Caco-2 (cell line): ENCODE results near the gene PNLIPRP2. TPM values are rescaled to one million over a fixed set of nuclear protein-coding genes. Genes with fewer than 3 reads are reported as not detected.

Experiments
- BruUV-seq: library from RNA; stranded (reverse); fragments of 400-500 nt; replicated peaks from 2 replicates; lab custom pipeline; 2021; lab: Mats Ljungman, UMichigan
- CTCF ChIA-PET: fragments of 300-600 bp; sonication (Branson Sonifier 250); formaldehyde crosslinking; loops from one replicate; lab custom pipeline; 2022; ENCODE audit warnings: antibody characterized with exemption; lab: Charles Lee
- POLR2A ChIA-PET: fragments of 300-600 bp; sonication (Branson Sonifier 250); formaldehyde crosslinking; loops from one replicate; lab custom pipeline; 2022; ENCODE audit warnings: antibody characterized with exemption; lab: Charles Lee
- DNase-seq, 2 experiments: peaks; one replicate each; pipeline versions ENCODE4 v3.0.0 to v3.0.0-alpha.2; 2020 to 2022
- H3K27me3 ChIP-seq: replicated peaks from 2 replicates; pipeline ENCODE4 v1.6.0; 2011; ENCODE audit warnings: low read length; ENCODE audit not compliant: control insufficient read depth, insufficient read depth
- H3K36me3 ChIP-seq: 2 replicates; pipeline ENCODE4 v1.5.1; 2011; ENCODE audit warnings: low read length; ENCODE audit not compliant: control insufficient read depth, insufficient read depth
- H3K4me1 ChIP-seq: fragments of 250-450 bp; sonication (Bioruptor Pico); 2 replicates; pipeline ENCODE4 v1.5.1; 2020; ENCODE audit warnings: mild to moderate bottlenecking
- H3K4me3 ChIP-seq: 2 replicates; pipeline ENCODE4 v1.5.1; 2011; ENCODE audit warnings: low read depth, mild to moderate bottlenecking, control low read depth, low read length
- H3K9me3 ChIP-seq: fragments of 250-450 bp; sonication (Bioruptor Pico); 2 replicates; pipeline ENCODE4 v1.5.1; 2020; ENCODE audit warnings: mild to moderate bottlenecking, moderate library complexity
- H3K27ac Mint-ChIP-seq: one replicate; pipeline ENCODE4 v1.8.0; 2022; ENCODE audit warnings: mixed read lengths; ENCODE audit not compliant: unreplicated experiment
- H3K27me3 Mint-ChIP-seq: one replicate; pipeline ENCODE4 v1.8.0; 2022; ENCODE audit warnings: mixed read lengths; ENCODE audit not compliant: insufficient read depth, unreplicated experiment
- H3K36me3 Mint-ChIP-seq: one replicate; pipeline ENCODE4 v1.8.0; 2022; ENCODE audit warnings: mild to moderate bottlenecking, mixed read lengths; ENCODE audit not compliant: insufficient read depth, unreplicated experiment
- H3K4me1 Mint-ChIP-seq: one replicate; pipeline ENCODE4 v1.8.0; 2022; ENCODE audit warnings: low read depth, mixed read lengths; ENCODE audit not compliant: unreplicated experiment
- H3K4me3 Mint-ChIP-seq: one replicate; pipeline ENCODE4 v1.8.0; 2022; ENCODE audit warnings: mild to moderate bottlenecking, moderate library complexity, mixed read lengths; ENCODE audit not compliant: unreplicated experiment
- H3K9me3 Mint-ChIP-seq: one replicate; pipeline ENCODE4 v1.8.0; 2022; ENCODE audit warnings: mixed read lengths; ENCODE audit not compliant: unreplicated experiment
- intact Hi-C: fragments of 100-400 bp; cut with micrococcal nuclease; formaldehyde crosslinking; loops from one replicate; pipeline ENCODE4 v1.10.0; 2022; ENCODE audit not compliant: unreplicated experiment
- total RNA-seq: library from RNA; stranded (reverse); gene quantifications from 2 replicates; pipeline ENCODE4 v1.2.3, GENCODE V29; 2022
- TF ChIP-seq, protein P1 (sequence below), 2 experiments: fragments of 200-600 bp in 1 of 2; IDR thresholded peaks; 1 replicate in 1 of 2; 2 replicates in 1 of 2; pipeline versions ENCODE4 v1.5.1 to v1.8.0; 2011 to 2022; ENCODE audit warnings: antibody characterized with exemption in 1 of 2, control low read depth in 1 of 2, inconsistent platforms in 1 of 2, low read depth in 1 of 2, low read length in 1 of 2, mild to moderate bottlenecking in 1 of 2, moderate library complexity in 1 of 2; ENCODE audit not compliant: insufficient read depth in 1 of 2, severe bottlenecking in 1 of 2, unreplicated experiment in 1 of 2

Gene PNLIPRP2
- total RNA-seq, 1 experiment from 2014 or later, result 1.00 TPM

- ChIA-PET CTCF (no interaction called here), POLR2A (no interaction called here)
- no peaks in the 10 kb centered on the region for H3K9me3 ChIP-seq
- intact Hi-C loops, result no loop called here
- H3K4me3 ChIP-seq, result no peak overlapping the region
- no peaks in the 10 kb centered on the region for H3K36me3 Mint-ChIP-seq
- TF ChIP-seq, protein P1, sequence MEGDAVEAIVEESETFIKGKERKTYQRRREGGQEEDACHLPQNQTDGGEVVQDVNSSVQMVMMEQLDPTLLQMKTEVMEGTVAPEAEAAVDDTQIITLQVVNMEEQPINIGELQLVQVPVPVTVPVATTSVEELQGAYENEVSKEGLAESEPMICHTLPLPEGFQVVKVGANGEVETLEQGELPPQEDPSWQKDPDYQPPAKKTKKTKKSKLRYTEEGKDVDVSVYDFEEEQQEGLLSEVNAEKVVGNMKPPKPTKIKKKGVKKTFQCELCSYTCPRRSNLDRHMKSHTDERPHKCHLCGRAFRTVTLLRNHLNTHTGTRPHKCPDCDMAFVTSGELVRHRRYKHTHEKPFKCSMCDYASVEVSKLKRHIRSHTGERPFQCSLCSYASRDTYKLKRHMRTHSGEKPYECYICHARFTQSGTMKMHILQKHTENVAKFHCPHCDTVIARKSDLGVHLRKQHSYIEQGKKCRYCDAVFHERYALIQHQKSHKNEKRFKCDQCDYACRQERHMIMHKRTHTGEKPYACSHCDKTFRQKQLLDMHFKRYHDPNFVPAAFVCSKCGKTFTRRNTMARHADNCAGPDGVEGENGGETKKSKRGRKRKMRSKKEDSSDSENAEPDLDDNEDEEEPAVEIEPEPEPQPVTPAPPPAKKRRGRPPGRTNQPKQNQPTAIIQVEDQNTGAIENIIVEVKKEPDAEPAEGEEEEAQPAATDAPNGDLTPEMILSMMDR (IDR thresholded peaks at IDR 0.05; ENCODE audit: insufficient read depth in 1 of 2, low read depth in 1 of 2, low read length in 1 of 2, severe bottlenecking in 1 of 2, unreplicated experiment in 1 of 2), result no peak
- no TSS peak for BruUV-seq
- no peaks in the 10 kb centered on the region for H3K27me3 ChIP-seq
- H3K9me3 Mint-ChIP-seq, result no peaks in the 10 kb centered on the region
- no peak overlapping the region for H3K27ac Mint-ChIP-seq
- no peaks in the 10 kb centered on the region for H3K27me3 Mint-ChIP-seq
- no peaks in the 10 kb centered on the region for H3K36me3 ChIP-seq
- no peaks in the 10 kb centered on the region for H3K4me1 Mint-ChIP-seq
- DNase-seq, result no peak
- no peaks in the 10 kb centered on the region for H3K4me1 ChIP-seq
- H3K4me3 Mint-ChIP-seq, result no peak overlapping the region
These were observed 17.9 kb upstream of the PNLIPRP2 start for GRCh38 chr10:116602648-116603400.

DNA sequence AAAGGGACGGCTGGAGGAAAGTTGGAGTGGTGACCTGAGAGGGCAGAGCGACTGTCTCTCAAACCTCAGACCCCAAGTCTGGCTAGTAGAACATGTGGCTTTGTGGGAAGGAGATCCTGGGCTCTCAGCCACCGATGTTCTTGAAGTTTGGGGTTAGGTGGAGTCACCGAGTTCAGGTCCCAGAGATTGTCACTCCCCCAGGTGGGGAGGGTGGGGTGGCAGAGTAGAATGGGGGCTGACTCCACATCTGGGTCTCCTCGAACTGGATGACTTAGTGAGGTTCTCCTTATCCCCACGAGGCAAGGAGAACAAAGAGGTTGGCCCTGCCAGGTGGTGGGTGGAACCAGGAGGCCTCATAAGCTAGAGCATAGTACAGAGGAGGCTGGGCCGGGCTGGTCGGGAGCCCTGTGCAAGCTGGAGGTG lies 14.7 kb upstream of the PNLIPRP2 start:
- H3K27me3 Mint-ChIP-seq, result no peaks in the 10 kb centered on the region
- H3K9me3 Mint-ChIP-seq, result no peaks in the 10 kb centered on the region
- intact Hi-C loops, result no loop called here
- H3K4me1 Mint-ChIP-seq, result no peaks in the 10 kb centered on the region
- TF ChIP-seq, protein P1 (IDR thresholded peaks at IDR 0.05; ENCODE audit: insufficient read depth in 1 of 2, low read depth in 1 of 2, low read length in 1 of 2, severe bottlenecking in 1 of 2, unreplicated experiment in 1 of 2), result no peak
- Histone ChIP-seq H3K27me3 (no peaks in the 10 kb centered on the region), H3K36me3 (no peaks in the 10 kb centered on the region), H3K9me3 (no peaks in the 10 kb centered on the region), H3K4me1 (peaks cover 4% of the 10 kb centered on the region; the same call in 1 of the 2 replicates), H3K4me3 (no peak overlapping the region)
- H3K4me3 Mint-ChIP-seq, result no peak overlapping the region
- no peak overlapping the region for H3K27ac Mint-ChIP-seq
- BruUV-seq, result no TSS peak
- H3K36me3 Mint-ChIP-seq, result no peaks in the 10 kb centered on the region
- no peak for DNase-seq
- ChIA-PET POLR2A (no interaction called here), CTCF (no interaction called here)

DNA sequence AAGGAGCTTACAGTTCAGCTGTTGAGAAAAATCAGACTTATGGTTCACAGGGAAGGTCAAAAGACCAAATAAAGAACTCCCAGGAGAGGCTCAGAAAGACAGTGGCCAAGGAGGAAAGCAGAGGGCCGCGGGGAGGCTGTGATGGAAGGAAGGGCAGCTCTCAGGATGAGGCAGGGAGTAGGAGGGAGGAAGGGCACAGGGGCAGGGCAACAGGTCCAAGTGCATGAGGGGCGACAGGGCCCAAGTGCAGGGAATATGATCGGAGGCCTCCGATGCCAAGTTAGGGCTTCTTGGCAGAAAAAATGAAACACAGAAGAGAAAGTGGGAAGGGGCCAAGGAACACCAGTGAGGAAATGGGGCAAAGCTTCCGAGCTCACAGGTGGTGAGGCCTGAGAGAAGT lies 13.4 kb upstream of the PNLIPRP2 start:
- H3K27me3 Mint-ChIP-seq, result no peaks in the 10 kb centered on the region
- Histone ChIP-seq H3K36me3 (no peaks in the 10 kb centered on the region), H3K4me3 (no peak overlapping the region), H3K4me1 (peaks cover 4% of the 10 kb centered on the region; the same call in 1 of the 2 replicates), H3K27me3 (no peaks in the 10 kb centered on the region), H3K9me3 (no peaks in the 10 kb centered on the region)
- no peaks in the 10 kb centered on the region for H3K4me1 Mint-ChIP-seq
- BruUV-seq, result no TSS peak
- ChIA-PET POLR2A (no interaction called here), CTCF (no interaction called here)
- H3K36me3 Mint-ChIP-seq, result no peaks in the 10 kb centered on the region
- no peaks in the 10 kb centered on the region for H3K9me3 Mint-ChIP-seq
- DNase-seq, result no peak
- H3K27ac Mint-ChIP-seq, result no peak overlapping the region
- H3K4me3 Mint-ChIP-seq, result no peak overlapping the region
- TF ChIP-seq, protein P1 (IDR thresholded peaks at IDR 0.05; ENCODE audit: insufficient read depth in 1 of 2, low read depth in 1 of 2, low read length in 1 of 2, severe bottlenecking in 1 of 2, unreplicated experiment in 1 of 2), result no peak
- intact Hi-C loops, result no loop called here
